ENCODE measurements around the gene BICRAL.
"Not testable (repeated sequence)": the region's sequence is repeated elsewhere in the genome, so short reads cannot be mapped to it uniquely, and the experiment has no call there.

GRCh38 chr6:42902429-42903263 lies 120.8 kb downstream of the BICRAL start:
- not testable (repeated sequence) for TF ChIP-seq CTCF (conservative IDR thresholded peaks at IDR 0.05 in 1 of 2, IDR thresholded peaks at IDR 0.05 in 1 of 2; ENCODE audit: low read depth in 1 of 2, low read length in 2 of 2); EZH2 (IDR thresholded peaks at IDR 0.05; ENCODE audit: low read length, missing control alignments)
